Measurements from ENCODE around the gene SH3BP2. TPM values are rescaled to one million over a fixed set of nuclear protein-coding genes. Genes with fewer than 3 reads are reported as not detected.
A peak's percentile ranks its signal among the peaks of the same experiment; 100 is the strongest.
"Not testable (repeated sequence)": the region's sequence is repeated elsewhere in the genome, so short reads cannot be mapped to it uniquely, and the experiment has no call there.

Gene SH3BP2
- total RNA-seq, 1 experiment from 2014 or later = 16.9 TPM

GRCh38 chr4:2762486-2763370 lies 30.2 kb upstream of the SH3BP2 start:
- not testable (repeated sequence) for DNase-seq (ENCODE audit: low read depth)

- DNase-seq (ENCODE audit: low read depth) = no peak
Observed at GRCh38 chr4:2763511-2763967, 29.3 kb upstream of the SH3BP2 start.

GRCh38 chr4:2765832-2766526 lies 26.9 kb upstream of the SH3BP2 start:
- DNase-seq (ENCODE audit: low read depth) = no peak

DNA sequence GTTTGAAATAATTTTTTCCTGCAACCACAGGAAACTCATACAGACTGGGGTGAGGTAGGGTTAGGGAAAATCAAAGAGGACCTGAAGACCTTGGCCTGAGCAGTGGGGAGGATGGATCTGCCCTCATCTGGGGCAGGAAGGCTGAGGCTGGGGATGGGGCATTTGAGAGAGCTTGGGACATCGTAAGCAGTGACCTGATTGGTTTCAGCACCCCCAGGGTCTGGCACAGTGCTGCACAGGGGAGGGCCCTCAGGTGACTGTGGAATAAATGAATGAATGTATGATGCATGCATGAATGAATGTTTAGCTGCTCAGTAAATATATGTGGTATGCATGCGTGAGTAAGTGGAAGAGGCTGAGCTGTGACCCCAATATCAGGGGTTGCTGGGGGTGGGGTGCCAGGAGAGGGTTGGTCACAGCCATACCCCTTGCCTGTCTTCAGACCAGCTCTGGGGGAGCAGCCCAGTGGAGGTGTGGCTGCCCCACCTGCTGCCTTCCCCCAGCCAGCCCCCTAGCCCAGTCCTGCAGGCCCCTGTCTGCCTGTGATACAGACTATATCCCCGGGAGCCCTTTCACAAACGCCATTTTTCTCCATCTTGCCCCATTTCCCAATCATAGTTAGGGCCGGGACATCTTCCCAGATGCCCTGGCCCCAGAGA lies 25.7 kb upstream of the SH3BP2 start:
- DNase-seq (ENCODE audit: low read depth) = no peak

- DNase-seq (ENCODE audit: low read depth) = no peak
Observed at GRCh38 chr4:2767705-2768074, 25.2 kb upstream of the SH3BP2 start.

DNA sequence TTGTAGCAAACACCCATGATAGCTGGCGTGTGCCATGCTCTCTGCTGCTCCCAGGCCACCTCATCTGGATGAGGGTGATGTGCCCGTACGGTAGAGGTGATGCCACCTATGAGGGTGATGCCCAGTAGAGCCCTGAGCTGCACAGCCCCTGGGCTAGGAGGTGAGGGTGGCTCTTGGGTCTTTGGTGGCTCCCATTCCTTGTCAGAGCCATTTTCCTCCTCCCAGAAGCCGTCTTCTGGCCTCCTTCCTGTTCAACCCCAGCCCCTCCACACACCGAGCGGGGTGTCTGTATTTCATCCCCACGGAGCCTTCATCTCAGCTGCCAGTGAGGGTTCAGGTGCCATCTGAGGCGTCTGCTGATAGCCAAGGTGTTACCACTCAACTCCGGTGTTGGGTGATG lies 24.8 kb upstream of the SH3BP2 start:
- DNase-seq (ENCODE audit: low read depth) = no peak

GRCh38 chr4:2768921-2769336 lies 24.0 kb upstream of the SH3BP2 start:
- no peak for DNase-seq (ENCODE audit: low read depth)

DNA sequence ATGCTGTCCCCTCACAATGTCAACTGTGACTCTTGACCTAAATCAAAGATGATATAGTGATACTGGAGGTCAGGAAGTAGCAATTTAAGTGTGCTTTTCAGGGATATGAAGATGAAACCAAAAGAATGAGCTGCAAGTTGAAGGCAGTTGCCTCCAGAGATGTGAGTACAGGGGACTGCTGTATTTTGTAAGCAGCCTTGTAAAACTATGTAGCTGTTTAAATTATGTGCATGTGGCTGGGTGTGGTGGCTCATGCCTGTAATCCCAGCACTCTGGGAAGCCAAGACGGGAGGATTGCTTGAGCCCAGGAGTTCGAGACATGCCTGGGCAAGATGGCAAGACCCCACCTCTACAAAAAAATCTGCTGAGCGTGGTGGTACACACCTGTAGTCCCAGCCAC lies 21.6 kb upstream of the SH3BP2 start:
- no peak for DNase-seq (ENCODE audit: low read depth)

DNA sequence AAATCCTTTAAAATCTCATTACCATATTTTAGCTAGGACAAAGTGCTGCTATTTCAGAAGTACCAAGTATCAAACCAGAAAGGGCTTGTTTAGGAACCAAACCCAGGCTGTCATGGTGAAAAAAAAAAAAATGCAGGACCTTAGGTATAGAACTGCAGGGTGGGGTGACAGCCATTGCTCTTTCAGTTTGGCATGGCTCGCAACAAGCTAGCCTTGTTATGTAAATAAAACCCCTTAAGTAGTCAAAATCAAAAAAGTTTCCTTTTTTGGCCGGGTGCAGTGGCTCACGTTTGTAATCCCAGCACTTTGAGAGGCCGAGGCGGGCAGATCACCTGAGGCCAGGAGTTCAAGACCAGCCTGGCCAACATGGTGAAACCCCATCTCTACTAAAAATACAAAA lies 12.2 kb upstream of the SH3BP2 start:
- not testable (repeated sequence) for DNase-seq (ENCODE audit: low read depth)

- DNase-seq (ENCODE audit: low read depth) = no peak
Observed at GRCh38 chr4:2781911-2782310, 11.0 kb upstream of the SH3BP2 start.

DNA sequence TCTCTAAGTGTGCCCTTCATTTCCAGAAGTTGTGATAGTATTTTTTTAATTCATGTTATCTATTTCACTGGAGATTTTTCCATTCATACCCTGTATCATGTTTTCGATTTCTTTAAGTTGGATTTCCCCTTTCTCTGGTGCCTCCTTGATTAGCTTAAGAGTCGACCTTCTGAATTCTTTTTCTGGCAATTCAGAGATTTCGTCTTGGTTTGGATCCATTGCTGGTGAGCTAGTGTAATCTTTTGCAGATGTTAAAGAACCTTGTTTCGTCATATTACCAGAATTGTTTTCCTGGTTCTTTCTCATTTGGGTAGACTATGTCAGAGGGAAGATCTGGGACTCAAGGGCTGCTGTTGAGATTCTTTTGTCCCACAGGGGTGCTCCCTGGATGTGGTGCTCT lies 9.1 kb upstream of the SH3BP2 start:
- DNase-seq (ENCODE audit: low read depth) = no peak

DNA sequence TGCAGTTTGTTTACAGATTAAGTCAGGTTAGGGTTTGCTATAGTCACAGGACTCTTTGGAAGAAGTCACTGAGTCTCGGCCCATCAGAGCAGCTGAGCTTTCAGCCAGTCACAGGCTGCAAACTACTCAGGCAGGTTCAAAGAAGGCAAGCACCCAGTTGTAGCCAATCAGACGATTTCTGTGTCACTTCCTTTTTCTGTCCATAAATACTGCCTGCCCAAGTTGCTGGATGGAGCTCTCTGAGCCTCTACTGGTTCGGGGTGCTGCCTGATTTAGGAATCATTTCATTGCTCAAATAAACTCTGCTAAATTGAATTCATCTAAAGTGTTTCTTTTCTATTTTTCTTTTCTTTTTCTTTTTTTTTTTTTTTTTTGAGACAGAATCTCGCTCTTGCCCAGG lies 7.3 kb upstream of the SH3BP2 start:
- DNase-seq (ENCODE audit: low read depth) = no peak

GRCh38 chr4:2786152-2786671 lies 6.7 kb upstream of the SH3BP2 start:
- DNase-seq (ENCODE audit: low read depth) = no peak

GRCh38 chr4:2786794-2787229 lies 6.1 kb upstream of the SH3BP2 start:
- DNase-seq (ENCODE audit: low read depth) = no peak

DNA sequence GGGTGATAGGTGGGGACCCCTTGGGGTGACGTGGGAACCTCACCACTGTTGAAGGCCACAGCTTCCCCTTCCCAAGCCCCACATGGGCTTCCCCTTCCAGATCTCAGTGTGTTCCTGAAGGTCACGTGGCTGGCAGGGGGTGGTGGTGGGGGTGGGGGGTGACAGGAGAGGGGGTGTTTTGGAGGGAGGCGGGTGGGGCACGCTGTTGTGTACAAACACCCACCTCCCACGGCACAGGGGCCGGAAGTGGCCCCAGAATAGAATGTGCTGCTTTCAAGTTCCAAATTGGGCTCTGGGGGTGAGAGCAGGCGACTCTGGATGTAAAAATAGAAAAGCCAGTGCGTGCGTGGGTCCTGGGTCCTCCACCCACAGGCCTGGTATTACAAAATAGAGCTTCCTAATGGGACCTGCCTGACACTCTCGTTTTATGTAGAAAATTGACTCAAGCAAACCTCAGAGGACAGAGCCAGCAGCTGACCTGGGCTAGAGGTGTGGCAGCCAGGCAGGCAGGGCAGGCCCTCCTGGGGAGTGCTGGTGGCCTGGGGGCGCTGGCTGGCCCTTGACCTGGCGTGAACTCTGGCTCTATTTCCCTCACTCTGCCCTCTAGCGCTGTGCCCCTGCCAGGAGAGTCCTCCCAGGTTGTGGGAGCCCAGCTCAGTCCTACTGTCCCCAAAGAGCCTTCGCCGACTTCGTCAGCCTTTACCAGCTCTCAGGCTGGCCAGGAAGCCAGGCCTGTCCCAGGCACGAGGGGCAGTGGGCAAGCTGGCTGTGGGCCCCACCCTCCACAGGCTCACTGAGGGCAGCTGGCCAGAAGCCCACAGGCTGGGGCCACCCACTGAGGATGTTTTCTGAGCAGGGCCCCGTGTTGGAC lies 5.4 kb upstream of the SH3BP2 start:
- DNase-seq (ENCODE audit: low read depth) = no peak

- DNase-seq (ENCODE audit: low read depth) = no peak
Observed at GRCh38 chr4:2788101-2788500, 4.8 kb upstream of the SH3BP2 start.

GRCh38 chr4:2788532-2789103 lies 4.3 kb upstream of the SH3BP2 start:
- peak; percentile 11 for DNase-seq (ENCODE audit: low read depth)

DNA sequence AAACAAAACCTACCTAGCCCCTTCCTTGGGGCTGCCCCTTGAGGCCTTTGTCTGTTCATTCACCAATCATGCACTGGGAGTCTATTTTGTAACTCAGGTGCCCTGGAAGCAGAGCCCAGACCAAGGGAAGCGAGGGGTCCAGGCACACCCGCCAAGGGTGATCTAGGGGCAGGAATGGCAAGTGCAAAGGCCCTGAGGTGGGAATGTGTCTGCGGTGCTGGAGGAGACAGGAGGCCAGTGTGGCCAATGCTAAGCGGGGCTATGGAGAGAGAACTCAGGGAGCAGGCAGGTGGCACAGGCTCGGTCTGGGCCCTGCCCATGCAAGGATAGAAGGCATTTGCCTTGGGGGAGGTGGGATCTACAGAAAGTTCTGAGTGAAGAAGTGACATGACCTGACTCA lies 3.5 kb upstream of the SH3BP2 start:
- no peak for DNase-seq (ENCODE audit: low read depth)

- DNase-seq (ENCODE audit: low read depth) = no peak
Observed at GRCh38 chr4:2789793-2790582, 2.9 kb upstream of the SH3BP2 start.
